SKM-1 treated with dmso at 0.1 percent for 144 hours (cell line): ENCODE data around the gene PLPP7.
"Not testable (repeated sequence)": the region's sequence is repeated elsewhere in the genome, so short reads cannot be mapped to it uniquely, and the experiment has no call there.

Experiments
- DNase-seq: peaks from one replicate; lab custom pipeline; 2025; ENCODE audit not compliant: unreplicated experiment; lab: John Stamatoyannopoulos, UW

PLPP7 gene

DNA sequence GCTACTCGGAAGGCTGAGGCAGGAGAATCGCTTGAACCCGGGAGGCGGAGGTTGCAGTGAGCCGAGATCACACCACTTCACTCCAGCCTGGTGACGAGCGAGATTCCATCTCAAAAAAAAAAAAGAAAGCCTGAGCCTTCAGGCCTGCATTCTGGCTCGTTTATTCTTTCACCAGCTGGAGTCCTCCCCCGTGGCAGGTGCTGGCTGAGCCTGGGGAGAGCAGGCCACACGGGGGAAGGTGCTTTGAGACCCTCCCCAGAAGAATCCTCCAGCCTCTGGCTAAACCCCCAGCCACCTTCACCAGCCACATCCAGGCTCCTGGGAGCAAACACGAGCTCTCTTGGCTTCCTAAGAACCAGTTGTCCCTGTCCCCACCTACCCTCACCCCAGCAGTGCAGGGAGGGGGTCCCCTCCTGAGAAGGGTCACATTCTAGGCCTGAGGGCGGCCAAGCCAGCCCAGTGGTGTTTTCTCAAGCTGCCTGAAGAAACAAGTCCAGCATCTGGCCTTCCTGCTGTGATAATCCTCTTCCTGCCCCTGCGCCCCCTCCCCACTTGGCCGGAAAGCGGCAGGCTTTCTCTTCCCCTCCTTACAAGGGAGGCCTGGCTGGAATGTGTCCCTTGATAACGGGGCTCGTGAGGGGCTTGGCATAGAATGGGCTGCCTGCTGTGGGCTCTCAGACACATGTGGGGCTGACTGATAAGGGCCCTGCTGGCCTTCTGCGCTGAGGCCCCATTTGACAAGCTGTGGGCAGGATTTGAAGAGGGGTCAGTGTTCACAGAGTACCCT is 41.5 kb downstream of the PLPP7 start:
- no peak for DNase-seq

DNA sequence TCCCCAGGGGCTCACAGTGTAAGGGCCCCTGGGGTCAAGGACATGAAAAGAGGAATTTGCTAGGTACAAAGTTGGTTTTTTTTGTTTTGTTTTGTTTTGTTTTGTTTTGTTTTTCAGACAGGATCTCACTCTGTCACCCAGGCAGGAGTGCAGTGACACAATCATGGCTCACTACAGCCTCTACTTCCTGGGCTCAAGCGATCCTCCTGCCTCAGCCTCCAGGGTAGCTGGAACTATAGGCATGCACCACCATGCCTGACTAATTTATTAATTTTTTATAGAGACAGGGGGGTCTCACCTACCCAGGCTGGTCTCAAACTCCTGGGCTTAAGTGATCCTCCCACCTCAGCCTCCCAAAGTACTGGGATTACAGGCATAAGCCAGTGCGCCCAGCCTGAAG is 42.5 kb downstream of the PLPP7 start:
- not testable (repeated sequence) for DNase-seq

DNA sequence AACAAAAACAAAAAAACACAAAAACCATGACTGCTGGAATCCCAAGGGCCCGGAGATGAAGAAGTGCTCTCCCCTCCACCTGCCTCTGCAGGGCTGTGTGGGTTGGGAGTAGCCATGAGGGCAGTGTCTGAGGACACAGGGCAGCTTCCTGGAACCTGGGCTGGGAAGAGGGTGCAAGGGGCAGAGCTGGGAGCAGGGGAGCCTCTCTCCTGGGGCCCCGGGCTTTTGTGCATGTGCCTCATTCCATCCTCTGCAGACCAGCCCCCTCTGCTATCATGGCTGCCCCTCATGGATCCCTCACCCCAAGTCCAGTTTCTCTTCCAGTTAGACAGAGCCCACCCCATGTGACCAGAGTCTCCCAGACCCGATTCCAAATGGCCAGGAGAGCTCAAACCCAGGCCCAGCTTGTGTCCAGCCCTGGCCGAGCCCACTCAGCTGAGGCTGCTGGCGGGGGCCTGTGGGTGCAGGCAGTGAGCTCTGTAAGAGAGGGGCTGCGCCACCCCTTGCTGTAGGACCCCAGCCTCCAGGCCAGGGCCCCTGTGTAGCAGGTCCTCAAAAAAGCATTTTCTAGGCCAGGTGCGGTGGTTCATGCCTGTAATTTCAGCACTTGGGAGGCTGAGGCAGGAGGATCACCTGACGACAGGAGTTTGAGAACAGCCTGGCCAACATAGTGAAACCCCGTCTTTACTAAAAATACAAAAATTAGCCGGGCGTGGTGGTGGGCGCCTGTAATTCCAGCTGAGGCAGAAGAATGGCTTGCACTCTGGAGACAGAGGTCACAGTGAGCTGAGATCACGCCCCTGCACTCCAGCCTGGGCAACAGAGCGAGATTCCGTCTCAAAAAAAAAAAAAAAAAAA is 44.5 kb downstream of the PLPP7 start:
- no peak for DNase-seq

DNA sequence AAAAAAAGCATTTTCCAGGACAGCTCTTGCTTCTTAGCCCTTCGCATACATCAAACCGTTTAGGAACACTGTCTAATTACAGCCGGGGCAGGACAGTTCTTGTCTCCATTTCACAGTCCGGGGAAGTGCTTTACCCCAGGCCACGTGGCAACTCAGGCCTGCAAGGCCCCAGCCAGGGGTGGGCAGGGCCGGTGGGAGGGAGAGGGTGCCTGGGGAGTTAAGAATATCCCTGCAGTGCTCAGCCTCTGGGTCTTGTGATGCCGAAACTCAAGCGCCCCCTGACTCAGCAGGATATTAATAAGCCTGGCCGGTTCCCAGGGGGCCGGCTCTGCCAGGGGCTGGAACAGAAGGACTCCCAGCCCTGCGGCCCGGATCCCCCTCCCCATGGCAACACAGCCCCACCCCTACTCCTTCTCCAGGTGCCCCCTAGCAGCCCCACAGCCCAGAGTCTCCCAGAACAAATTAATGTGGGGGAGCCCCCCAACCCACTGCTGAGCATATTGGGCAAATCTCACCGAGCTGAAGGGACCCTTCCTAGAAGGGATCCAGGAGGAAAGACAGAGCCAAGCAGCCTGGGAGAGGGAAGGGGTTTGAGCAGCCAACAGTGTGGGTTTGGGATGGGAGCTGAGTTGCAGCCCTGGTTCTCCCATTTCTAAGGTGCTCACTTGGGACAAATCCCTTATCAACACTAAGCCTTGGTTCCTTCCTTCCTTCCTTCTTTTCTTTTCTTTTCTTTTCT is 45.3 kb downstream of the PLPP7 start:
- no peak for DNase-seq

DNA sequence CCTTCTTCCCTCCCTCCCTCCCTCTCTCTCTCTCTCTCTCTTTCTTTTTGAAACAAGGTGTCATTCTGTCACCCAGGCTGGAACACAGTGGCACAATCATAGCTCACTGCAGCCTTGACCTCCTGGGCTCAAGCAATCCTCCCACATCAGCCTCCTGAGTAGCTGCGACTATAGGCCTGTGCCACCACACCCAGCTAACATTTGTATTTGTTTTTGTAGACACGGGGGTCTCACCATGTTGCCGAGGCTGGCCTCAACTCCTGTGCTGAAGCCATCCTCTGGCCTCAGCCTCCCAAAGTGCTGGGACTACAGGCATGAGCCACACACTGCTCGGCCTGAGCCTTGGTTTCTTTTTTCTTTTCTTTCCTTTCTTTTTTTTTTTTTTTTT is 45.8 kb downstream of the PLPP7 start:
- no peak for DNase-seq

DNA sequence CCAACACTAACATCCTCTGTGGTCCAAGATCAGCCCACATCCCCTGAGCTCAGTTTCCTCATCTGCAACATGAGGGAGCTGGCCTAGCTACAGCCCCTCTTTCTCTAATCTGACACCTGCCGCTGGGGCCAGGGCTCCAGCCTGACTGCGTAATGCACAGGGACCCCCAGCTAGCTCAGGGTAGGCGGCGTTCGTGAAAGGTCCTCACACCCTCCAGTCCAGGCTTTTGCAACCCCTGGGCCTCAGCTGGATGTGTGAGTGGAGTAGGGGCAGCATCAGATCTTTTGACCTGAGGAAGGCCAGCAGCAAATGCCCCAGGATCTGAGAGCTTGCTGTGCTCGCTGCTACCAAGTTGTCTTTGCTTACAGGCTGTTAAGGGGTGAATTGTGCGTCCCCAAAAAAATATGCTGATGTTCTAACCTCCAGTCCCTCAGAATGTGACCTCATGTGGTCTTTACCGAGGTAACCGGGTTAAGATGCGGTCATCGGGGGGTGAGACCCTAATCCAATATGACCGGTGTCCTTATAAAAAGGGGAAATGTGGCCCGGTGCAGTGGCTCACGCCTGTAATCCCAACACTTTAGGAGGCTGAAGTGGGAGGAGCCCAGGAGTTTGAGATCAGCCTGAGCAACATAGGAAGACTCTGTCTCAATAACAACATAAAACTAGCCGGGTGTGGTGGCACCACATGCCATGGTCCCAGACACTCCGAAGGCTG is 47.8 kb downstream of the PLPP7 start:
- DNase-seq: no peak

DNA sequence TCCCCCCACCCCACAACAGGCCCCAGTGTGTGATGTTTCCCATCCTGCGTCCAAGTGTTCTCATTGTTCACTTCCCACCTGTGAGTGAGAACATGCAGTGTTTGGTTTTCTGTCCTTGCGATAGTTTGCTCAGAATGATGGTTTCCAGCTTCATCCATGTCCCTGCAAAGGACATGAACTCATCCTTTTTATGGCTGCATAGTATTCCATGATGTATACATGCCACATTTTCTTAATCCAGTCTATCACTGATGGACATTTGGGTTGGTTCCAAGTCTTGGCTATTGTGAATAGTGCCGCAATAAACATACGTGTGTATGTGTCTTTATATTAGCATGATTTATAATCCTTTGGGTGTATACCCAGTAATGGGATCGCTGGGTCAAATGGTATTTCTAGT is 49.7 kb downstream of the PLPP7 start:
- DNase-seq: not testable (repeated sequence)

DNA sequence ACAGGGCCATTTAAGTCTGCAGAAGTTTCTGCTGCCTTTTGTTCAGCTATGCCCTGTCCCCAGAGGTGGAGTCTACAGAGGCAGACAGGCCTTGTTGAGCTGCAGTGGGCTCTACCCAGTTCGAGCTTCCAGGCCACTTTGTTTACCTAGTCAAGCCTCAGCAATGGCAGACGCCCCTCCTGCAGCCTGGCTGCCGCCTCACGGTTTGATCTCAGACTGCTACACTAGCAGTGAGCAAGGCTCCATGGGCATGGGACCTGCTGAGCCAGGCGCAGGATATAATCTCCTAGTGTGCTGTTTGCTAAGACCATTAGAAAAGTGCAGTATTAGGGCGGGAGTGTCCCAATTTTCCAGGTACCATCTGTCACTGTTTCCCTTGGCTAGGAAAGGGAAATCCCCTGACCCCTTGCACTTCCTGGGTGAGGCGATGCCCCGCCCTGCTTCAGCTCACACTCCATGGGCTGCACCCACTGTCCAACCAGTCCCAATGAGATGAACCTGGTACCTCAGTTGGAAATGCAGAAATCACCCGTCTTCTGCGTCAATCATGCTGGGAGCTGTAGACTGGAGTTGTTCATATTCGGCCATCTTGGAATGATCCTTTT is 55.5 kb downstream of the PLPP7 start:
- DNase-seq: not testable (repeated sequence)

DNA sequence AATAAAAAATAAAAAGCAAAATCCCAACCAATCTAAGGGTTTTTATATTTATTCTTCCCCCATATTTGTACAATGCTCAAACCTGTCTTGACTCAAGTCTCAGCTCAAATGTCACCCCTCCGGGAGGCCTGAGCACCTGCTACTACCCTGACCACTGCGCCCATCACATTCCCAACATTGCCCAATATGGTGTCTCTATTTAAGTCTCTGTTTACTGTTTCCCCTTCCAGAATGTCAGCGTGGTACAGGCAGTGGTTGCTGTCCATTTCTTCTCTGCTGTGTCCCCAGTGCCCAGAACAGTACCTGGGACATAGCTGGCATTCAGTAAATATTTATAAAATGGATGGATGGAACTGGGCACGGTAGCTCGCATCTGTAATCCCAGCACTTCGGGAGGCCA is 57.0 kb downstream of the PLPP7 start:
- DNase-seq: no peak

DNA sequence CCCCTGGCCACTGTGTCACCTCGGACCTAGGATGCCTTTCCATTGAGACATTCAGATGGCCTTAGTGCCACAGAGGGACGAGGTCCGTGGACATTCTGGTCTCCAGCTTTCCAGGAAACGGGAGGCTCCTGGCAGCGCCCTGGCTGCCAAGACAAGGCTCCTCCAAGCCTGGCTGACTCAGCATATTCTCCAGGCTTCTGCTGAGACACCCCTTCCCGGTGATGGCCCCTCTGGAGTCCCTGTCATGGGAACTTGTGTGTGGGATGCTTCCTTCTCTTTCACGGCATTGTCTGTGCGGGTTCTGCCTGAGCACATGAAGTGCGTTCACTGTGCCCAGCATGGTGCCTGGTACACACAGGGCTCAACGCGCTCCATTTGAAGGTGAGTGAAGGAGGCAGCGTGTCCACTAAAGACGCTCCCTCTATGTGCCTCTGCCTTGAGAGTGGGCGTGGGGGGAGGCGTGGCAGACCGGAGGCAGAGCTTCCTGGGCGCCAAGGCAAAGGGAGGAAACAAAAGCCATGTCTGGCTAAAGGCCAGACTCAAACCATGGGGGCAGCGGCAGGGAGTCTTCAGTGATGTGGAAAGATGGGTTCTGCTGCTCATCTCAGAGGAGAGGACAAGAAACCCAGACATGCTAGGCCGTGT is 58.0 kb downstream of the PLPP7 start:
- no peak for DNase-seq

DNA sequence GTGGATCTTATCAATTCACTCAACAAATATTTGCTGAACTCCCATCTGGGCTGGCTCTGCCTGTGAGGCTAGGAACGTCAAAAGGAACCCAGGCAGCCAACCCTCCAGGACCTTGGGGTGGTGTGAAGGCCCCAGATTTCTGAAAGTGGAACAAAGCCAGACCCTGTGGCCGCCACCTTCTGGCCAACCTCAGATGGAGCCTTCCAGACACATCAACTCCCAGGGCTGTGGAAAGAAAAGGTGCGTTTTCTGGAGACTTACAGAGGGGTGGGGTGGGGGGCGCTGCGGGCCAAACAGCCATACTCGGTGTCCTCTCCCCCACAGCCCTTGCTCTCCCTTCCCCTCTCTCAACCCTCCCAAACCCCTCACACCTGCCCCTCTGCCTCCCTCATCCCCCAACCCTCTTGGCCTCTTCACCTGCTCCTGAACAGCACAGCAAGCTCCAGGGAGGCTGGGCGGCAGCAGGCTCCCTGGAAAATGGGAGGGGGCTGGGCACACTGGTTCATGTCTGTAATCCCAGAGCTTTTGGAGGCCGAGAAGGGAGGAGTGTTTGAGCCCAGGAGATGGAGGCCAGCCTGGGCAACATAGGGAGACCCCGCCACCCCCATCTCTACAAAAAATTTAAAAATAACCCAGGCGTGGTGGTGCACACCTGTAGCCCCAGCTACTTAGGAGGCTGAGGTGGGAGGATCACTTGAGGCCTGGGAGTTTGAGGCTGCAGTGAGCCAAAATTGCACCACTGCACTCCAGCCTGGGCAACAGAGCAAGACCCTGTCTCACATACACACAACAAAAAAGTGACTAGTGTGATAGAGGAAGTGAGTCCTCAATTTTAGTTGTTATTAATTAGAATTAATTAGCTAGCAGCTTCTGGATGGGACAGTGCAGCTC is 59.4 kb downstream of the PLPP7 start:
- no peak for DNase-seq

DNA sequence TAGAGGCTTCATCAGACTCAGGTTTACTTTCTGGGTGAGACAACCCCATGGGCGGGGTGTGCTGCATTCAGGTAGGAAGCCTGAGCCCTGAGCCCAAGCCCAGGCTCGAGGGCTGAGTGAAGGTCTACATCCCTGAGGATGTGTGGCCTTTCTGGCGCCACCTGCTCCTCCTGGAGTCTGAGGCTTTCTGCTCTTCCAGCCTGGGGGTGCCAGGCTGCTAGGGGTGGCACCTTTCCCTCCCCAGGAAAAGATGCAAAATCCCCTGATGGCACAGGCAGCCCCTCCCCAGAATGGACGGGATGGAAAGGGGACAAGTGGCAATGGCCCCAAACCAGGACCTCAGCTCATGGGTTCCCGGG is 60.0 kb downstream of the PLPP7 start:
- no peak for DNase-seq

DNA sequence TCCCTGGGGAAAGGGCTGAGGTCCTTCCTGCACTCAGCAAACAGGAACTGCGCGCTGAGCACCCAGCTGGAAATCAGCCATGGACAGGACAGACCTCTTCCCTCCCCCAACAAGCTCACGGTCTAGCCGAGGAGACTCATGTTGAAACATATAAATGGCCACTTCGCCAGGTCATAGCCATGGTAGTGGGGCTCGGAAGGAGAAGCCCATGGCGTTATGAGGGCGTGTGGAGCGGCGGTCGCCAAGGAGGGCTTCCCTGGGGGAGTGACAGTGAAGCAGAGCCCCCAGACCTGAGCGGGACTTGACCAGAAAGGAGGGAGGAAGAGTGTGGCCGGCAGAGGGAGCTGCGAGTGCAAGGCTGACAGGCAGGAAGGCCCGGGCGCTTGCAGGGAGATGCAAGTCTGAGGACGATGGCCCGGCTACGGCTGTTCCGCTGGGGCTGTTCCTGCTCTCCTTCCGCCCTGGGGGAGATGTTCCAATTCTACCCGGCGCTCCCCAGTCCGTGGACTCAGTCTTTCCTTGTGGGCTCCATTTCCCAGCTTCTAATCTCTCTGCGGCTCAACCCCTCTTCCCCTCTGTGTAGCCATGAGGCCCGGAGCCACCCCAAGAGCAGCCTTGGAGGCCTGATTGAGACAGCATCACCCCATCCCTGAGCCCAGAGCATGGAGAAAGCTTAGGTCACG is 60.5 kb downstream of the PLPP7 start:
- DNase-seq: peak; percentile 81

DNA sequence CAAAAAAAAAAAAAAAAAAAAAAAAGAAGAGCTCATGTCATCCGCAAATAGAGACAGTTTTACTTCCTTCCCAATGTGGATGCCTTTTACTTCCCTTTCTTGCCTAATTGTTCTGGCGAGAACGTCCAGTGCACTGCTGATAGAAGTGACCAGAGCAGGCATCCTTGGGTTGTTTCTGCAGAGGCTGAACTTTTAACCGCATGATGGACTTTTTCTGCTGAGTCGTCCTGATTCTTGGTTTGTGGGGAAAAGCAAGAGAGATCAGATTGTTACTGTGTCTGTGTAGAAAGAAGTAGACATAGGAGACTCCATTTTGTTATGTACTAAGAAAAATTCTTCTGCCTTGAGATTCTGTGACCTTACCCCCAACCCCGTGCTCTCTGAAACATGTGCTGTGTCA is 67.0 kb downstream of the PLPP7 start:
- DNase-seq: peak; percentile 77

DNA sequence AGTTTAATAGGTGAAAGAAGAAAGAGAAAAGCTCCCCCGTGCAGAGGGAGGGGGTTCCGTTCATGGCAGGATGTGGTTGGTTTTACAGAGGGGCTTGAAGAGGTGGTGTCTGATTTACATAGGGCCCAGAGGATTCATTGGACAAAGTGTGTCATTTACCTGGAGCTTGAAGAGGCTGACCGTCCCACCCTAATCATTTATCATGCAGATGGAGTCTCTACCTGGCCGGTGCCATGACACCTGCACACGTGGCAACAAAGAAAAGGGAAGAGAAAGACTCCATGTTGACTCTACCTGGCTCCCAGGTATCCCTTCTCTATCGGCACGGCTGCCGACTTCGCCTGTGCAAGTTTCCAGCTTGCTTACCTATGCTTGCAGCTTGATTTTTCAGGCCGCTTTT is 69.0 kb downstream of the PLPP7 start:
- no peak for DNase-seq
